Prostate gland (tissue), 2 donors: ENCODE data around the gene TBC1D21.

ENCODE experiments used
- CTCF ChIP-seq, 4 experiments: fragments of 200-600 bp in 2 of 4; fragments of 450-650 bp in 2 of 4; sonication (generic) in 2 of 4; IDR thresholded peaks; 1 replicate in 3 of 4; 2 replicates in 1 of 4; pipeline ENCODE4 v1.5.1; 2016 to 2019; ENCODE audit warnings: antibody characterized with exemption in 4 of 4, mild to moderate bottlenecking in 2 of 4, moderate library complexity in 2 of 4
- POLR2A ChIP-seq: fragments of 450-650 bp; IDR thresholded peaks from one replicate; pipeline ENCODE4 v1.6.1; 2016; ENCODE audit warnings: antibody characterized with exemption, mild to moderate bottlenecking
- POLR2AphosphoS5 ChIP-seq: sonication (generic); formaldehyde crosslinking; IDR thresholded peaks from one replicate; pipeline ENCODE4 v1.6.1; 2017; ENCODE audit warnings: antibody characterized with exemption

- no peak for TF ChIP-seq CTCF (IDR thresholded peaks at IDR 0.05)
- TF ChIP-seq POLR2A, result no peak
- TF ChIP-seq POLR2AphosphoS5, result no peak
These were observed 12.8 kb downstream of the TBC1D21 start for GRCh38 chr15:73885954-73886700.
